K562 (cell line): ENCODE results near the gene MRPL52. TPM values are rescaled to one million over a fixed set of nuclear protein-coding genes. Genes with fewer than 3 reads are reported as not detected.

Source experiments
- ADNP ChIP-seq: fragments of 200-800 bp; sonication (Bioruptor generic); IDR thresholded peaks from 2 replicates; pipeline ENCODE4 v1.6.1; 2016; ENCODE audit warnings: missing genetic modification characterization, missing compliant biosample characterization
- CBX8 ChIP-seq: fragments of 200-600 bp; sonication (generic); IDR thresholded peaks from 2 replicates; pipeline ENCODE4 v1.6.1; 2012; ENCODE audit warnings: borderline replicate concordance, mixed run types, low read depth, mild to moderate bottlenecking, moderate library complexity, mixed read lengths, low read length, control low read depth, inconsistent platforms; ENCODE audit not compliant: poor library complexity, severe bottlenecking; ENCODE audit errors: extremely low read depth
- CEBPG ChIP-seq, 3 experiments: fragments of 200-800 bp in 1 of 3; sonication (Bioruptor generic) in 1 of 3; sonication (generic) in 1 of 3; formaldehyde crosslinking in 1 of 3; IDR thresholded peaks in 2 of 3; conservative IDR thresholded peaks in 1 of 3; 2 replicates each; pipeline versions ENCODE4 v1.6.1 to v1.8.0; 2016 to 2022; ENCODE audit warnings: missing compliant biosample characterization in 2 of 3, missing genetic modification characterization in 2 of 3, mild to moderate bottlenecking in 1 of 3, missing genetic modification reagents in 1 of 3
- RCOR1 ChIP-seq, 2 experiments: IDR thresholded peaks; 2 replicates each; pipeline ENCODE4 v1.6.1; 2012; ENCODE audit warnings: low read depth in 2 of 2, low read length in 2 of 2, borderline replicate concordance in 1 of 2, improper control_type of control experiment in 1 of 2
- SPI1 ChIP-seq: IDR thresholded peaks from 2 replicates; pipeline ENCODE4 v1.6.1; 2011; ENCODE audit warnings: low read depth, low read length, control low read depth, borderline replicate concordance
- ZNF165 ChIP-seq: fragments of 250-450 bp; sonication (Bioruptor Pico); IDR thresholded peaks from 2 replicates; pipeline ENCODE4 v1.4.0; 2020; ENCODE audit warnings: borderline replicate concordance
- ZNF316 ChIP-seq: fragments of 450-650 bp; IDR thresholded peaks from 2 replicates; pipeline ENCODE4 v1.6.1; 2016
- ZNF707 ChIP-seq: fragments of 250-450 bp; sonication (Bioruptor Pico); conservative IDR thresholded peaks from 2 replicates; pipeline ENCODE4 v1.8.0; 2022; ENCODE audit warnings: inconsistent platforms, mild to moderate bottlenecking, moderate library complexity
- polyA plus RNA-seq, 8 experiments: library from polyadenylated mRNA; depleted of rRNA in 4 of 8; stranded (reverse) in 5 of 8; unstranded in 3 of 8; fragments of >200 nt; fragmentation: Nextera tagmentation in 2 of 8; fragmentation: Illumina TruSeq in 1 of 8; extraction: Ambion mirVana in 2 of 8; extraction: Trizol in 1 of 8; gene quantifications; 2 replicates each; pipeline versions ENCODE4 v1.2.1 to v1.2.3, GENCODE V29; 2011 to 2014; ENCODE audit warnings: inconsistent platforms in 1 of 8, missing spikeins in 1 of 8
- total RNA-seq, 7 experiments: library from RNA; depleted of rRNA in 6 of 7; stranded (reverse); fragments of >200 nt in 6 of 7; fragmentation: Illumina TruSeq in 2 of 7; extraction: Trizol in 2 of 7; gene quantifications; 2 replicates each; pipeline versions ENCODE4 v1.2.1 to v1.2.3, GENCODE V29; 2011 to 2021; ENCODE audit warnings: low replicate concordance in 1 of 7
- TF ChIP-seq, protein P1 (sequence below), 2 experiments: fragments of 450-650 bp; formaldehyde crosslinking in 1 of 2; IDR thresholded peaks; 2 replicates each; pipeline versions ENCODE4 v1.4.0 to v1.6.1; 2014 to 2020; ENCODE audit warnings: mild to moderate bottlenecking in 2 of 2, borderline replicate concordance in 1 of 2, low read depth in 1 of 2

The MRPL52 gene
- total and polyA plus RNA-seq, 9 of the 15 experiments (the other 6 are each of a cell fraction or from before 2014, with no cell fraction given), result 56.5 to 213 (median 168) TPM

- TF ChIP-seq, protein P1, sequence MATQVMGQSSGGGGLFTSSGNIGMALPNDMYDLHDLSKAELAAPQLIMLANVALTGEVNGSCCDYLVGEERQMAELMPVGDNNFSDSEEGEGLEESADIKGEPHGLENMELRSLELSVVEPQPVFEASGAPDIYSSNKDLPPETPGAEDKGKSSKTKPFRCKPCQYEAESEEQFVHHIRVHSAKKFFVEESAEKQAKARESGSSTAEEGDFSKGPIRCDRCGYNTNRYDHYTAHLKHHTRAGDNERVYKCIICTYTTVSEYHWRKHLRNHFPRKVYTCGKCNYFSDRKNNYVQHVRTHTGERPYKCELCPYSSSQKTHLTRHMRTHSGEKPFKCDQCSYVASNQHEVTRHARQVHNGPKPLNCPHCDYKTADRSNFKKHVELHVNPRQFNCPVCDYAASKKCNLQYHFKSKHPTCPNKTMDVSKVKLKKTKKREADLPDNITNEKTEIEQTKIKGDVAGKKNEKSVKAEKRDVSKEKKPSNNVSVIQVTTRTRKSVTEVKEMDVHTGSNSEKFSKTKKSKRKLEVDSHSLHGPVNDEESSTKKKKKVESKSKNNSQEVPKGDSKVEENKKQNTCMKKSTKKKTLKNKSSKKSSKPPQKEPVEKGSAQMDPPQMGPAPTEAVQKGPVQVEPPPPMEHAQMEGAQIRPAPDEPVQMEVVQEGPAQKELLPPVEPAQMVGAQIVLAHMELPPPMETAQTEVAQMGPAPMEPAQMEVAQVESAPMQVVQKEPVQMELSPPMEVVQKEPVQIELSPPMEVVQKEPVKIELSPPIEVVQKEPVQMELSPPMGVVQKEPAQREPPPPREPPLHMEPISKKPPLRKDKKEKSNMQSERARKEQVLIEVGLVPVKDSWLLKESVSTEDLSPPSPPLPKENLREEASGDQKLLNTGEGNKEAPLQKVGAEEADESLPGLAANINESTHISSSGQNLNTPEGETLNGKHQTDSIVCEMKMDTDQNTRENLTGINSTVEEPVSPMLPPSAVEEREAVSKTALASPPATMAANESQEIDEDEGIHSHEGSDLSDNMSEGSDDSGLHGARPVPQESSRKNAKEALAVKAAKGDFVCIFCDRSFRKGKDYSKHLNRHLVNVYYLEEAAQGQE (IDR thresholded peaks at IDR 0.05; ENCODE audit: borderline replicate concordance), result 0 out of 2 replicates have a peak, but pooled peaks have one; percentile 8
- TF ChIP-seq, protein P1 (CRISPR knock-in tag; IDR thresholded peaks at IDR 0.05; ENCODE audit: low read depth), result no peak
- no peak for TF ChIP-seq CEBPG (CRISPR knock-in tag; IDR thresholded peaks at IDR 0.05)
- peak in 1 of 2 experiments; percentile 29; a peak in 1 of 4 replicates for TF ChIP-seq CEBPG (tag; conservative IDR thresholded peaks at IDR 0.05 in 1 of 2, IDR thresholded peaks at IDR 0.05 in 1 of 2)
- no peak for TF ChIP-seq CBX8
- 0 out of 2 replicates have a peak, but pooled peaks have one; percentile 12 for TF ChIP-seq SPI1
- TF ChIP-seq ZNF707 (CRISPR knock-in tag), result no peak
- TF ChIP-seq ZNF316, result peak; percentile 44; the same call in 1 of the 2 replicates
- TF ChIP-seq ADNP (tag), result peak; percentile 42; the same call in 1 of the 2 replicates
- no peak for TF ChIP-seq ZNF165 (CRISPR knock-in tag)
- TF ChIP-seq RCOR1 (IDR thresholded peaks at IDR 0.05; ENCODE audit: borderline replicate concordance in 1 of 2, low read depth in 2 of 2, low read length in 2 of 2), result peak in 1 of 2 experiments; percentile 47; a peak in 1 of 4 replicates
Measured at GRCh38 chr14:22865424-22866405, 36.0 kb downstream of the MRPL52 start (continued).
